Neural crest cell (in vitro differentiated cells): Measurements from ENCODE around the gene NFIA. TPM values are rescaled to one million over a fixed set of nuclear protein-coding genes. Genes with fewer than 3 reads are reported as not detected.

ENCODE experiments used
- DNase-seq: peaks from one replicate; pipeline ENCODE4 v3.0.0; 2021; ENCODE audit warnings: low read depth, mixed read lengths, low spot score
- H3K27ac Mint-ChIP-seq: one replicate; pipeline ENCODE4 v1.8.0; 2021; ENCODE audit warnings: mild to moderate bottlenecking, mixed read lengths; ENCODE audit not compliant: unreplicated experiment
- H3K27me3 Mint-ChIP-seq: 2 replicates; pipeline ENCODE4 v1.8.0; 2021; ENCODE audit warnings: low read depth, mild to moderate bottlenecking, mixed read lengths
- H3K36me3 Mint-ChIP-seq: 2 replicates; pipeline ENCODE4 v1.8.0; 2021; ENCODE audit warnings: low read depth, mild to moderate bottlenecking, mixed read lengths
- H3K4me1 Mint-ChIP-seq: 2 replicates; pipeline ENCODE4 v1.8.0; 2021; ENCODE audit warnings: mixed read lengths
- H3K4me3 Mint-ChIP-seq: one replicate; pipeline ENCODE4 v1.8.0; 2021; ENCODE audit warnings: mild to moderate bottlenecking, mixed read lengths
- H3K9me3 Mint-ChIP-seq: 2 replicates; pipeline ENCODE4 v1.8.0; 2021; ENCODE audit warnings: mixed read lengths
- total RNA-seq: library from RNA; stranded (reverse); gene quantifications from 2 replicates; pipeline ENCODE4 v1.2.1, GENCODE V29; 2021
- TF ChIP-seq, protein P1 (sequence below): fragments of 200-600 bp; sonication (generic); conservative IDR thresholded peaks from 2 replicates; pipeline ENCODE4 v1.5.0; 2021; ENCODE audit warnings: antibody characterized with exemption, mild to moderate bottlenecking

NFIA gene
- total RNA-seq, 1 donor from 2014 or later = 3.4 TPM

DNA sequence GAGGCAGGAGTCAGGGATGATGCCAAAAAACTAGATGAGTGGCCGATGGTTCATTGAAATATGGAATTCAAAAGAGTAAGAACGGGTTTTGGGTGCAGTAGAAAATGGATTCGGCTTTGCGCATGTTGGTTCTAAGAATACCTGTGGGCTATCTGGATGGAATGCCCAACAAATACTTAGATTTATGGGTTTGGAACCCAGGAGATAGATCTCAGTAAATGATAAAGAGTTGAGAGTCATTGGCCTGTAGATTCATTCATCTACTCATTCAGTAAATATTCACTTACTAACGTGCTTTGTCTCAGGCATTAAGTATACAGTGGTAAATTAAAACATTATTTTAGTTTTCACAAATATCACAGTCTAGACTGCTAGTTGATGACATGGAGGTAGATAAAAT, 247.7 kb downstream of the NFIA start:
- Mint-ChIP-seq H3K27me3 (peaks cover 27% of the 10 kb centered on the region), H3K36me3 (no peaks in the 10 kb centered on the region), H3K4me1 (no peaks in the 10 kb centered on the region), H3K27ac (no peak overlapping the region), H3K9me3 (peaks cover 8% of the 10 kb centered on the region), H3K4me3 (no peak overlapping the region)
- DNase-seq = no peak
- TF ChIP-seq, protein P1, sequence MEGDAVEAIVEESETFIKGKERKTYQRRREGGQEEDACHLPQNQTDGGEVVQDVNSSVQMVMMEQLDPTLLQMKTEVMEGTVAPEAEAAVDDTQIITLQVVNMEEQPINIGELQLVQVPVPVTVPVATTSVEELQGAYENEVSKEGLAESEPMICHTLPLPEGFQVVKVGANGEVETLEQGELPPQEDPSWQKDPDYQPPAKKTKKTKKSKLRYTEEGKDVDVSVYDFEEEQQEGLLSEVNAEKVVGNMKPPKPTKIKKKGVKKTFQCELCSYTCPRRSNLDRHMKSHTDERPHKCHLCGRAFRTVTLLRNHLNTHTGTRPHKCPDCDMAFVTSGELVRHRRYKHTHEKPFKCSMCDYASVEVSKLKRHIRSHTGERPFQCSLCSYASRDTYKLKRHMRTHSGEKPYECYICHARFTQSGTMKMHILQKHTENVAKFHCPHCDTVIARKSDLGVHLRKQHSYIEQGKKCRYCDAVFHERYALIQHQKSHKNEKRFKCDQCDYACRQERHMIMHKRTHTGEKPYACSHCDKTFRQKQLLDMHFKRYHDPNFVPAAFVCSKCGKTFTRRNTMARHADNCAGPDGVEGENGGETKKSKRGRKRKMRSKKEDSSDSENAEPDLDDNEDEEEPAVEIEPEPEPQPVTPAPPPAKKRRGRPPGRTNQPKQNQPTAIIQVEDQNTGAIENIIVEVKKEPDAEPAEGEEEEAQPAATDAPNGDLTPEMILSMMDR = no peak

DNA sequence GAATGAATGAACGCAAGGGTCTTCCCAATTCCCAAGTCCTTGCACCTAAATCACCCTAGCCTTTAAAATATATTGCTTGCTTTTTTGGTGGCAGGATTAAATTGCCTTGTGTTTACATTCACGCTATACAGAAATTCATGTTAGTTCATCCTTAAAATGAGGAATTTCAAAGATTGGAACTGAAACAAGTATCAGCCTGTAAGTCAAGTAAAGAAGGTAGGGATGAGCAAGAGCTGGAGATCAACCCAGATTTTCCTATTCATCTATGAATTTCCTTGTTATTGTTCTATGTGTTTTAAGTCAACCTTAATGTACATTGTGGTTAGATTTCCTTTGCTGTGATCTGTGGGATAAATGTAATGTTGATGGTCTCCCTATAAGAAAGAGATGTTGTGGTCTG, 248.2 kb downstream of the NFIA start:
- H3K36me3 Mint-ChIP-seq = no peaks in the 10 kb centered on the region
- peaks cover 8% of the 10 kb centered on the region for H3K9me3 Mint-ChIP-seq
- H3K4me1 Mint-ChIP-seq = no peaks in the 10 kb centered on the region
- no peak overlapping the region for H3K27ac Mint-ChIP-seq
- DNase-seq = no peak
- no peak overlapping the region for H3K4me3 Mint-ChIP-seq
- H3K27me3 Mint-ChIP-seq = peaks cover 22% of the 10 kb centered on the region
- TF ChIP-seq, protein P1 = no peak

DNA sequence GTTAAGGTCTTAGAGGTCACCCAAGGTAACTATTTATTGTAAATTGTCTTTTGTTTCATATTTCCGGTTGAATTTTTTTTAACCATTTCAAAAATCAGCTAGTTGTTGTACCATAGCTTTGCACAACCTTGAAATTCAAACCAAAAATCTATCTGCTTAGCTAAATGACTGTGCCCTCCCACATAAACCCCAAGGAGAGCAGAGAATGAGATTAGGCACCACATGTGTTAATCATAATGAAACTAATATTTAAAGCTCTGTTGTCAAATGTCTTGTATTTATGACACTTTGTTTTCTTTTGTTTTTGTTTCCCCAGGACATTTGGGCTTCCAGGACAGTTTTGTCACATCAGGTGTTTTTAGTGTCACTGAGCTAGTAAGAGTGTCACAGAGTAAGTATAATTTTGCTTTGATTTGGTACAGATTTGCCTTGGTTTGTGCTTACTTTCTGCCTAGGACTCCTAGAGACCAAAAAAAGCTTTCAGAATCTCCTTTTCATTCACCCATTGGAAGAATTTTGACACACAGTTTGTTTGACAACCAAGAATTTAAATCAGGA, 249.9 kb downstream of the NFIA start:
- H3K36me3 Mint-ChIP-seq = no peaks in the 10 kb centered on the region
- no peak for DNase-seq
- TF ChIP-seq, protein P1 = no peak
- peaks cover 22% of the 10 kb centered on the region for H3K27me3 Mint-ChIP-seq
- peaks cover 9% of the 10 kb centered on the region for H3K4me1 Mint-ChIP-seq
- H3K27ac Mint-ChIP-seq = no peak overlapping the region
- H3K9me3 Mint-ChIP-seq = peaks cover 8% of the 10 kb centered on the region
- no peak overlapping the region for H3K4me3 Mint-ChIP-seq

DNA sequence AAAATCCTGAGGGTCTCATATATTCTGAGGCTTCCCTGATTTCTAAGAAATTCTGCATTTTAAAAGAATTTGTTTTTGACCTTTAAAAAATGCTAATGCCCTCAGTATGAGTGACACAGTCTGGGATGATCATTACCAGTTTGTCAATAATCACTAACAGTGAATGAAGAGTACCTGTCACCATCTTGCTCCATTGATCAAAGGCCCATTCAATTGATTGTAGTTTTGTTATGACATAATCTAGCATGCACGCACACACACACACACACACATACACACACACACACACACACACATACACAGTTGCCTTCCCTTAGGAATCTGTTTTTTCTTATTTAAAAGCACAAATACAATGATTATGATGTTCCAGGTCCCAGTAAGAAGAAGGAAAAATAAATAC, 250.4 kb downstream of the NFIA start:
- DNase-seq = no peak
- Mint-ChIP-seq H3K27ac (no peak overlapping the region), H3K27me3 (peaks cover 25% of the 10 kb centered on the region), H3K4me1 (peaks cover 14% of the 10 kb centered on the region), H3K4me3 (no peak overlapping the region), H3K36me3 (no peaks in the 10 kb centered on the region), H3K9me3 (peaks cover 4% of the 10 kb centered on the region)
- TF ChIP-seq, protein P1 = no peak

DNA sequence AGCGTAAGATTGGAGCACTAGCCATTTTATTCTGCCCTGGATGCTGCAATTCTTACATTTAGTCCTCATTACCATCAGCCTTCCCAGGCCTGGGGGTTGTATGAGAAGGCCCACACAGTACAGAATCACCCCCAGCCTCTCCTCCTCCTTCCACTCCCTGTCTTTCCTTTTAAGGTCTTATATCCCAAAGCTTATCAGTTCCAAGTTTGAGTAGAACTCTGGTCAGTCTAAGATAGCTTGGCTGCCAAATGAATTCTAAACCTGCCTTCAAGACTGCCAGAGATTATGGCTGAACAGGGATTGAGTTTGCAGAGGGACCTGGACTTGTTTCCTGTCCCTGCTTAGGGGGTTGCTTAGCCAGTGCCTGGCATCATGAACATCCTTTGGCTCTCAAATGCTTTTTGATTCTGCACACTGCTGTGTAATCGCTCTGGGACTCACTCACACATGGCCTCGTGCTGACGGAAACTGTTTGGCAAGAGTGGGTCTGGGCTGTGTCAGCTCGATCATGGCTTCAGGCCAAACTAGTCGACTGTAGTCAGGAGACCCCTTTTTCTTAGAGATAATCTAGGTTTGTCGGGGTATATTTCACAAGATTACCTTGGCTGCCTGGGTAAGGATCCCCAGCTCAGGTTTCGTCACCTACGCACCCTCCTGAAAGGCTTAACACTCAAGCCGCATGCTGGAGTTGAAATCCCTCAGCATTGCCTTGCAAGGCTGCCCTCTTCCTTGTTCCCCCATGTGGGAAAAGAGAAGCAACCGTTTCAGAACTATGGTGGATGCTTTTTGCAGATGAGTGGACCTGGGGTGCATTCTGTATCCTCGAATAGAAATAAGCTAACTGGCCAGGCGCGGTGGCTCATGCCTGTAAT, 252.6 kb downstream of the NFIA start:
- H3K9me3 Mint-ChIP-seq = no peaks in the 10 kb centered on the region
- TF ChIP-seq, protein P1 = no peak
- peaks cover 28% of the 10 kb centered on the region for H3K27me3 Mint-ChIP-seq
- H3K36me3 Mint-ChIP-seq = no peaks in the 10 kb centered on the region
- peaks cover 25% of the 10 kb centered on the region for H3K4me1 Mint-ChIP-seq
- no peak overlapping the region for H3K4me3 Mint-ChIP-seq
- no peak for DNase-seq
- no peak overlapping the region for H3K27ac Mint-ChIP-seq
